Stimulated activated naive B cell treated with anti-CD40 and anti-IgM and Interleukin-4, amounts not matched to agents 10 μg/mL and 1 μg/mL and 100 μg/mL, for 72 hours (primary cell): ENCODE data around the gene PIK3R6.

ENCODE experiments used
- ATAC-seq, 2 donors: fragments of 150-1000 bp; cut with Tn5 transposase; replicated peaks; 2 replicates each; pipeline ENCODE4 v1.10.0; 2021; ENCODE audit warnings: moderate library complexity in 1 of 2
- DNase-seq: peaks from one replicate; pipeline ENCODE4 v3.0.0; 2021
- H3K27ac Mint-ChIP-seq: one replicate; pipeline ENCODE4 v1.8.0; 2022; ENCODE audit warnings: mild to moderate bottlenecking, mixed read lengths
- H3K27me3 Mint-ChIP-seq, 2 donors: one replicate each; pipeline ENCODE4 v1.8.0; 2022; ENCODE audit warnings: mixed read lengths in 2 of 2
- H3K36me3 Mint-ChIP-seq, 2 donors: one replicate each; pipeline ENCODE4 v1.8.0; 2022; ENCODE audit warnings: mixed read lengths in 2 of 2, mild to moderate bottlenecking in 1 of 2
- H3K4me1 Mint-ChIP-seq, 2 donors: one replicate each; pipeline ENCODE4 v1.8.0; 2022; ENCODE audit warnings: mixed read lengths in 2 of 2, mild to moderate bottlenecking in 1 of 2
- H3K4me3 Mint-ChIP-seq, 2 donors: one replicate each; pipeline ENCODE4 v1.8.0; 2022; ENCODE audit warnings: mild to moderate bottlenecking in 2 of 2, mixed read lengths in 2 of 2, moderate library complexity in 1 of 2
- H3K9me3 Mint-ChIP-seq, 2 donors: one replicate each; pipeline ENCODE4 v1.8.0; 2022; ENCODE audit warnings: mixed read lengths in 2 of 2, mild to moderate bottlenecking in 1 of 2

Gene PIK3R6, protein sequence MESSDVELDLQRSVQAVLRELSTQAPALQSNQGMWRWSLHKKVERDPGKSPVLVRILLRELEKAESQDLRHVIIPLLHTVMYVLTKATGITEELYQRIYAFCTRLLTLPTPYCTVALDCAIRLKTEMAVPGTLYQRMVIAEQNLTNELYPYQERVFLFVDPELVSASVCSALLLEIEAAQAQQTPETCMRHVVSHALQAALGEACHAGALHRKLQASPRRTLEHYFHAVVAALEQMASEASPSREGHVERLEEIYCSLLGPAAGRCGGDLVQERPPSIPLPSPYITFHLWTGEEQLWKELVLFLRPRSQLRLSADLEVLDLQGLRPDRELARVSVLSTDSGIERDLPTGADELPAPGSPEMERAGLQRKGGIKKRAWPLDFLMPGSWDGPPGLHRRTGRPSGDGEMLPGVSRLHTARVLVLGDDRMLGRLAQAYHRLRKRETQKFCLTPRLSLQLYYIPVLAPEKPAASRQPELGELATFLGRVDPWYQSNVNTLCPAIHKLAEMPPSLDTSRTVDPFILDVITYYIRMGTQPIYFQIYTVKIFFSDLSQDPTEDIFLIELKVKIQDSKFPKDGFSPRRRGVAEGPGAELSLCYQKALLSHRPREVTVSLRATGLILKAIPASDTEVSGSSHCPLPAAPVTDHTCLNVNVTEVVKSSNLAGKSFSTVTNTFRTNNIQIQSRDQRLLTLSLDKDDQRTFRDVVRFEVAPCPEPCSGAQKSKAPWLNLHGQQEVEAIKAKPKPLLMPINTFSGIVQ

DNA sequence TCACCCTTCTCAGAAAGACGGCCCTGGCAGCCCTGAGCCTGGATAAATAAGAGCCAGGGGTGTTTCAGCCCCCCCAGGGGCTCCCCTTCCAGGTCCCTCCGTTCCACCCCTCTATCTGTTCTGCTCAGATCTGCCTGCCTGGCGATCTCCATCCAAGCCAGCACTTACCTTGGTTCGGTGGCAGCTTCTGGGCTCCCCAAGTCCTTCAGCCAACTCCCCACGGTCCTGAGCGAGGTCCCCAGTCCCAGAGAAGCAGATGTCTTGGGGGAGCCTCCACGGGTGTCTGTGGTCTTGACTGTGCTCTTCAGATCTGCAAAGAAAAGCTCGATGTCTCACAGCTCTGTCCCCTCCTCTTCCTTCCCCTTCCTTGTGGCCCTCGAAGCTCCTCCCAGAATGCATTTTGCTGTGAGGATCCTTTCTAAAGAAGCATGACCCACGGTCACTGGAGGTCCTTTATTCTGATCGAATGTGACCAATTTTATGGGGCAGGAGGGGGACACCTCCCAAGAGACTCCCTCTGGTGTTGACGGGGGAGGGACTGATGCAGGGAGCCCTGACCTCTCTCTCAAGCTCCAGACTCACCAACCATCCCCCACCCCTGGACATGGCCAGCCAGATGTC is at the start of gene PIK3R6:
Gene PIK3R6, minus strand, starts transcription at position 314 of the 621 bp plus-strand sequence. CDS start 17,880 bp downstream, outside the sequence.
- Mint-ChIP-seq H3K4me3 (peak within 1 kb of the TSS; percentile 65 to 72), H3K36me3 (peaks cover 3% of the 10 kb centered on the region in 2 donors), H3K9me3 (no peaks in the 10 kb centered on the region), H3K27ac (peak within 1 kb of the TSS; percentile 77), H3K4me1 (peaks cover 23 to 29% of the 10 kb centered on the region in 2 donors), H3K27me3 (peaks cover 27 to 29% of the 10 kb centered on the region in 2 donors)
- ATAC-seq: peak; percentile 24 to 47
- no peak for DNase-seq

DNA sequence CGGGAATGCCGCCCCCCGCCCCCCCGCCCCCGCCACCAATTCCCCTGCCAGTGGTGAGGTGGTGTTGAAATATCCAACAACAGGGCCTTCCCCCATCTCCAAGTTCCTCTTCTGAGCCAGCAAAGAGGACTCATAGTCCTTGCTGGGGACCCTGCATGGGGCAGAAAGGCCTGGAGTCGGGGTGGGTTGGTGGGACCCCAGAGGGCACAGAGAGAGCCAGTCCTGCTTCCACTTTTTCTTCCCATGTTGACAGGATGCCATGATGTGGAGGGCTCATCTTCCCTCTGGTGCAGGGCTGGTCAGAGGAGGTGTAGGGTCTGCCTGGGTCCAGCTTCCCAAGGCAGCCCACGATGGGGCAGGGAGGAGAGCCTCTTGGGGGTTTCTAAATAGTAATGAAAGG is 49.0 kb upstream of the PIK3R6 start:
- ATAC-seq: no peak
- no peak overlapping the region for H3K4me3 Mint-ChIP-seq
- DNase-seq: no peak
- H3K27me3 Mint-ChIP-seq: no peaks in the 10 kb centered on the region
- peaks cover 44 to 69% of the 10 kb centered on the region in 2 donors for H3K36me3 Mint-ChIP-seq
- H3K9me3 Mint-ChIP-seq: peaks cover 0 to 2% of the 10 kb centered on the region in 2 donors
- H3K27ac Mint-ChIP-seq: peak overlapping the region; percentile 87
- H3K4me1 Mint-ChIP-seq: peaks cover 55 to 83% of the 10 kb centered on the region in 2 donors

DNA sequence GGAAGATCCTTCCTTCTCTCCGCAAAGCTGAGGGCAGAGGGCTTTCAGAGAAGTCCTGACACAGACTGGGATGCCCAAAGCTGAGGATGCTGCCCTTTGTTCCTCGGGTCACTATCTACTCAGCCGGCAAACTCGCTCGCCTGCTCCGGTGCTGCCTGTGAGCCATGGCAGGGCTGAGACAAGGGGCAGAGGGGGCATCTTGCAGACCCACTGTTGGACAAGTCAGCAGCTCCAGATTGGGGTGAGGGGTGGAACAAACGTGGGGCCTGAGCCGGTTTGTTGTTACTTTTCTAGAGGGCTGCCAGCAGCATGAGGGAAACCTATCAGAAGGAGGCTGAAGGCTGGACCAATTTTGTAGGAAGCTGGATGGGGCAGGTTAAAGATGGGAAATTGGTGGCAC is 47.1 kb upstream of the PIK3R6 start:
- Mint-ChIP-seq H3K9me3 (peaks cover 0 to 2% of the 10 kb centered on the region in 2 donors), H3K4me3 (peak overlapping the region in 1 of 2 donors; percentile 1), H3K27ac (peak overlapping the region; percentile 93), H3K4me1 (peaks cover 70 to 87% of the 10 kb centered on the region in 2 donors), H3K27me3 (no peaks in the 10 kb centered on the region), H3K36me3 (peaks cover 60 to 79% of the 10 kb centered on the region in 2 donors)
- no peak for ATAC-seq
- no peak for DNase-seq

DNA sequence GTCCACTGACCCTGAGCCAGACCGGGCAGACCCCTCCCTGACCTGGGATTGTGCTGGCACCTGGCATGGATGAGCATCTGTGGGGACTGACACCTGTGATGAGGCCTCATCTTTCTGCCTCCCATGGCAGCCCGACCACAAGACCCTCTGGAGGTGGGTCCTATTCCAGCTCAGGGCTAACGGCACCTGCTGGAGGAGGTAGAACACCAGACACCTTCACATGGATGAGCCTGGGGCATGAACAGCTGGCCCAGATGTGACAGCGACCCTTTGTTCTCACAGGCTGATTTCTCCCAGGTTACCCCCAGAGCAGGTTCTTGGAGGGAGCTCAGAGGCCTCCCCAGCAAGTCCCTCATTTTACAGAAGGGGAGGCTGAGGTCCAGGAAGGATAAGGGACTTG is 46.4 kb upstream of the PIK3R6 start:
- Mint-ChIP-seq H3K4me3 (no peak overlapping the region), H3K9me3 (peaks cover 0 to 2% of the 10 kb centered on the region in 2 donors), H3K36me3 (peaks cover 60 to 77% of the 10 kb centered on the region in 2 donors), H3K27ac (no peak overlapping the region), H3K4me1 (peaks cover 69 to 86% of the 10 kb centered on the region in 2 donors), H3K27me3 (no peaks in the 10 kb centered on the region)
- ATAC-seq (no peak), DNase-seq (no peak)

DNA sequence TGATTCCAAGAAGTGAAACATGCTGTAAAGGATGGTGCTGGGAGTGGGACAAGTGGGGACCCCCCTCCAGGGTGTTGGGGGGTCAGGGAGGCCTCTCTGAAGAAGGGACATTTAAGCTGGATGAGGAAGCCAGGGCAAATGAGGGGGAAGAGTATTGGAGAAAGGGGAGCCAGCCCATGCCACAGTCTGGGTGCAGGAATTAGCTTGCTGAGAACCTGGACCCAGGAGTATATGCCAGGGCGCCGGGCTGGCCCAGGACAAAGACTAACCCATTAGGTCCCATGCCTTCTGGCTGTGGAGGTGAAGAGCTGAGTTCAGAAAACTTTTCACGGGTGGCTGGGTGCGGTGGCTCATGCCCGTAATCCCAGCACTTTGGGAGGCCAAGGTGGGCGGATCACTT is 45.6 kb upstream of the PIK3R6 start:
- H3K4me1 Mint-ChIP-seq: peaks cover 71 to 87% of the 10 kb centered on the region in 2 donors
- peaks cover 67 to 81% of the 10 kb centered on the region in 2 donors for H3K36me3 Mint-ChIP-seq
- no peak for DNase-seq
- H3K27ac Mint-ChIP-seq: peak overlapping the region; percentile 87
- H3K27me3 Mint-ChIP-seq: no peaks in the 10 kb centered on the region
- ATAC-seq: no peak
- peaks cover 0 to 2% of the 10 kb centered on the region in 2 donors for H3K9me3 Mint-ChIP-seq
- peak overlapping the region; percentile 65 to 68 for H3K4me3 Mint-ChIP-seq

DNA sequence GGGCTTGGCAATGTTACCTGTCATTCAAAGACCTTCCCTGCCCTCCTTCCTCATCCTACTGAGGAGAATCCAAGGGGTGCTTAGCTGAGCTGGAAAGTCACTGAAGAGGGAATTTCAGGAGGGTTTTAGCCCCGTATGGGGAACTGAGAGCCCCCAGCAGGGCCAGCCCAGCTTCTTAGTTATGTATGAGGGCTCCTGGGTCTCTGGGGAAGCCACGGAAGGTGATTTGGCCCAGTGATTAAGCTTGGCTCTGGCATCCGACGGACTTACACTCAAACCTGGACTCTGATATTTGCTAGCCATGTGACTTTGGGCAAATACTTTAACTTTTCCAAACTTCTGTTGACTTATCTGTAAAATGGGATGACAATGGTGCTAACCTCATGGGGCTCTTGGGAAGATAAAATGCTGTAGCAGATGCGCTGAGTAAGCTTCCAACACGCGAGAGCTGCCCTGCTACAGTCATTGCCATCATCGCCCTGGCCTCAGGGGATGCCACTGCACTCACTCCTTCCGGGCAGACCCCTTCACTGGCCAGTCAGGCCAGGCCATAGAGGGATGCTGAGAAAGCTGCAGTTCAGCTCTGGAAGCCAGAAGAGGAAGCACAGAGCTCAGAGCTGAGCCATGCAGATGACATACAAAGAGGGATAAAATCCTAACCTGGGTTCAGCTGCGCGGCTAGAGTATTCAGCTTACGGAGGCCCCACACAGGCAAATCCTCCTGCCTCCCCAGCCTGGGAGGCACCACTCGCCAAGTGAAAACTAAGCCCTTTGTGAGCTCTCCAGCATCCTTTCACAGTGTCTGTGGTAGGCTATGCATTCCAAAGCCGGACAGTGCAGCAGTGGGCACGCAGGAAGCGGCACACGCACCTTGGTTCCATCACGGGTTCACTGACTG is 44.9 kb upstream of the PIK3R6 start:
- Mint-ChIP-seq H3K27me3 (no peaks in the 10 kb centered on the region), H3K9me3 (no peaks in the 10 kb centered on the region), H3K27ac (peak overlapping the region; percentile 87), H3K36me3 (peaks cover 69 to 79% of the 10 kb centered on the region in 2 donors), H3K4me3 (peak overlapping the region; percentile 65 to 68), H3K4me1 (peaks cover 74 to 87% of the 10 kb centered on the region in 2 donors)
- peak; percentile 58 for DNase-seq
- peak; percentile 70 to 73 for ATAC-seq

DNA sequence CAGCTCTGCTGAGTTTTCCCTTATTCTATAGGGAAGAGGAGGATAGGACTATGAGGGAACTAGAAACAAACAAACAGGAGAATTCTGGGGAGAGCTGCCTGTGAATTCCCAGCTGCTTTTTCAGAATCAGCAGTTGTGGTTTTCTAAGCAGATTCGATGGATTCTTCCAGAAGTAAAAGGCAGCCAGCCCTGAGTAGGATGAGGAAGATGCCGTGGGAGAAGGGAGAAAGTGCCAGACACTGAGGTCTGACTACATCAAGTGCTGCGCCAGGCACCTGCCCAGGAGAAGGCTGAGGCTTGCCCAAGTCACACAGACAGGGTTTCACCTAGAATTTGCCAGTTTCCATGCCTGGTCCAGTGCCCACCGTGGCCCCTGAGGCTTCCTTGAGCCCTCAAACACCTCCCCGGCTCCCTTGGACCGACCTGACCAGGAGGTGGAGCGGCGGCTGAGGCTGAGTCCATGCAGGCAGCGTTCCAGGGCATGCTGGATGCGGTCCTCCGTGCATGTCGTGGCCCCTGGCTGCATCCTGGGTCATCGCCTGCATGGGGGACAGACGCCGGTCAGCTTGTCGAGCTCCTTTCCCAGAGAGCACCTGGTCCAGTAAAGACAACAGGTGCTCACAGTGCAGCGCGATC is 43.6 kb upstream of the PIK3R6 start:
- H3K36me3 Mint-ChIP-seq: peaks cover 66 to 76% of the 10 kb centered on the region in 2 donors
- H3K4me3 Mint-ChIP-seq: peak overlapping the region in 1 of 2 donors; percentile 19
- DNase-seq: no peak
- no peaks in the 10 kb centered on the region for H3K27me3 Mint-ChIP-seq
- ATAC-seq: no peak
- peak overlapping the region; percentile 87 for H3K27ac Mint-ChIP-seq
- H3K9me3 Mint-ChIP-seq: no peaks in the 10 kb centered on the region
- peaks cover 66 to 75% of the 10 kb centered on the region in 2 donors for H3K4me1 Mint-ChIP-seq

DNA sequence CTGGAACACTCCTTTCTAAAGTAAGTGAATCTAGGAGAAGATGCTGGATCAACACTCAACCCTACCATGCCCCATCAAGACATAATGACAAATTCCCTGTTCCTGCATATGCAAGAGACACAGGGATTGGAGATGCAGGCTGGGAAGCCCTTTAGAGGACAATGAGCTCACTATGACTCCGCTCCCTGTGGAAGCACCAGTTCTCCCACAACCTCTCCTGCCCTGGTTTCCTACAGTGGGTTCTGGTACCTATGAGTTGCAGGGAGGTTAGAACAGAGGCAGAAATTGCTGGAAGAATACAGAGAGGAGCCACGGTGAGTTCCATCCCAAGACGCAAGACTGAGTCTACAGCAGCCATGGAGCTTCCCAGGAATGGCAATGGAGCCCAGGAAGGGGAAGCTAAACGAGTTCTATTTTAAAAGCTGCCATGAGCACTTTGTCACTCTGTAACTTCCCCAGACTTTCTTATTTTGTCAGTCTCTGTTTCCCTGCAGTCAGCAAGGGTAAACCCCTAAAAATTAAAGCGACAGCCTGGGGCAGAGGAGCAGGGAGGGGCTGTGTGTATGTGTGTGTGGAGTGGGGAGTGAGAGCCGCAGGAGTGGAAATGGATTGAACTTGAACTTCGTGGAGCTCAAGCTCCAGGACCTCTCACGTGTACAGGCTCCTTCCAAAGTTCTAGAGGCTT is 42.3 kb upstream of the PIK3R6 start:
- no peak for DNase-seq
- H3K4me3 Mint-ChIP-seq: peak overlapping the region; percentile 4 to 38
- H3K9me3 Mint-ChIP-seq: no peaks in the 10 kb centered on the region
- peaks cover 62 to 74% of the 10 kb centered on the region in 2 donors for H3K4me1 Mint-ChIP-seq
- peak overlapping the region; percentile 68 for H3K27ac Mint-ChIP-seq
- peak; percentile 66 to 74 for ATAC-seq
- no peaks in the 10 kb centered on the region for H3K27me3 Mint-ChIP-seq
- H3K36me3 Mint-ChIP-seq: peaks cover 65 to 77% of the 10 kb centered on the region in 2 donors

DNA sequence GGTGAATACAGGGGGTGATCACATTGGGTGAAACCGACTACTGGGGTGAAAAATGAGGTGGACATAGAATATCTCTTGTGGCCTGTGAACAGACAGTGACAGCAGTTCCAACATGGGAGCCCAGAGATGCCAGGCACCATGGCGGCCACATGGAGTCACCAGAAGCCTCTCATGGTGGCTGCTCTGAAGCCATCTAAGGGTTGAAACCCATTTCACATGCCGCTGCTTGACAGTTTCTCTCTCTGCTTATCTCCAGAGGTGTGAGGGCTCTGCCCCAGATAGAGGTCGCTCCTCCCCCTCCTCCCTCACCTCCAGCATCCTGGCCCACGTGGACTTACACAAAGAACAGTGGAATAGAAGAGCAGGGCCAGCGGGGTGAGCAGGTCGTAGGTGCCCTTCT is 37.9 kb upstream of the PIK3R6 start:
- DNase-seq (no peak), ATAC-seq (no peak)
- peak overlapping the region; percentile 2 for H3K27ac Mint-ChIP-seq

DNA sequence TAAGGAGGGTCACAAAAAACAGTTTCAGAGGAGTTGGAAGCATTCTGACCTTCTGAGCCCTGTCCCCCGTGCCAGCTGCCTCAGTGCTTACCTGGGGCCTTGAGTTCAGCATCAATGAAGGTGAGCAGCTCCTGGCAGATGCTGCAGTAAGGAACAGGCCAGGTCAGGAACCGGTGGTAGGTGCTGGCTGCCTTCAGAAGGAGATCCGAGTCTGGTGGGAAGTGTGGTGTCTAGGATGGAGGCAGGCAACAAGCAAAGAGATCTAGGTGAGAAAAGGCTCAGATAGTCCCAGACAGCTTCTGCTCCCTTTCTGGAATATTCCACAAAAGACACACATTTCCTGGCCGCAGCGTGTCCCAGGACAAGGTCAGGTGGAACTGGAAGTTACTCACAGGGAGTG is 37.2 kb upstream of the PIK3R6 start:
- Mint-ChIP-seq H3K27me3 (no peaks in the 10 kb centered on the region), H3K36me3 (peaks cover 48 to 72% of the 10 kb centered on the region in 2 donors), H3K4me1 (peaks cover 45 to 57% of the 10 kb centered on the region in 2 donors), H3K27ac (peak overlapping the region; percentile 70), H3K4me3 (peak overlapping the region; percentile 5 to 30), H3K9me3 (no peaks in the 10 kb centered on the region)
- DNase-seq (no peak), ATAC-seq (no peak)

More for the DNA sequence above, 37.9 kb upstream of the PIK3R6 start:
- Mint-ChIP-seq H3K27me3 (no peaks in the 10 kb centered on the region), H3K36me3 (peaks cover 54 to 75% of the 10 kb centered on the region in 2 donors), H3K4me1 (peaks cover 47 to 59% of the 10 kb centered on the region in 2 donors), H3K4me3 (peak overlapping the region in 1 of 2 donors; percentile 33), H3K9me3 (no peaks in the 10 kb centered on the region)

DNA sequence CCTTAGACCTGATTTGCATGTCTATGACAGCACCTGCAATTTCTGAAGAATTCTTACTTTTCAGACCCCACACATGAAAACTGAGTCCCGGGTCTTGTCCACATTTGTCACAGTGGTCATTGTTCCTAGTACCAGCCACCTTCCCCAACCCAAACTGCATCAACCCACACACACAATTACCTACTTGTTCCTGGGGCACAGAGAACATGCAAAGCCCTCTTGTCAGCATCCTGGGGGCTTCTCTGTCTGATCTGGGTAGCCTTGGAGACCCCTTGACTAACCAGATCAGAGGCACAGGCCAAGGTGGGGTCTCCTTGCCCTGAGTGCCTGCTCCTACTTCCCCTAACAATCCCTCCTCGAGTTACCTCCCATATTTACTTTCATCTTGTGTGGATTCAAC is 36.7 kb upstream of the PIK3R6 start:
- H3K36me3 Mint-ChIP-seq: peaks cover 47 to 70% of the 10 kb centered on the region in 2 donors
- no peaks in the 10 kb centered on the region for H3K27me3 Mint-ChIP-seq
- H3K4me1 Mint-ChIP-seq: peaks cover 44 to 56% of the 10 kb centered on the region in 2 donors
- no peaks in the 10 kb centered on the region for H3K9me3 Mint-ChIP-seq
- H3K4me3 Mint-ChIP-seq: peak overlapping the region in 1 of 2 donors; percentile 30
- DNase-seq: no peak
- H3K27ac Mint-ChIP-seq: peak overlapping the region; percentile 70
- ATAC-seq: peak in 1 of 2 donors; percentile 35
